SU-DHL-6 (cell line): ENCODE results near the gene C2CD2L.

ENCODE experiments used
- H2AFZ ChIP-seq: fragments of 200-600 bp; sonication (generic); 2 replicates; pipeline ENCODE4 v1.6.1; 2014; ENCODE audit warnings: low read depth, mild to moderate bottlenecking, moderate library complexity, mixed read lengths, antibody characterized with exemption, low read length; ENCODE audit not compliant: severe bottlenecking
- H3F3A ChIP-seq: fragments of 200-600 bp; shearing (Covaris generic); 2 replicates; pipeline ENCODE4 v1.6.0; 2016; ENCODE audit warnings: antibody characterized with exemption, mild to moderate bottlenecking; ENCODE audit not compliant: insufficient read depth
- H3K27ac ChIP-seq: fragments of 200-600 bp; sonication (generic); 2 replicates; pipeline ENCODE4 v1.5.1; 2016; ENCODE audit warnings: low read depth, mild to moderate bottlenecking, low read length, moderate library complexity, mixed read lengths
- H3K27me3 ChIP-seq: fragments of 200-600 bp; sonication (generic), shearing (Covaris generic); 2 replicates; pipeline ENCODE4 v1.6.0; 2014; ENCODE audit warnings: mild to moderate bottlenecking, low read length
- H3K36me3 ChIP-seq: fragments of 200-600 bp; sonication (generic); 2 replicates; pipeline ENCODE4 v1.6.1; 2014; ENCODE audit warnings: mild to moderate bottlenecking, low read length, mixed read lengths
- H3K4me2 ChIP-seq: fragments of 300-600, 200-600 bp; shearing (Covaris generic), sonication (generic); 2 replicates; pipeline ENCODE4 v1.6.0; 2014; ENCODE audit warnings: low read length, low read depth, mild to moderate bottlenecking; ENCODE audit not compliant: poor library complexity, severe bottlenecking
- H3K4me3 ChIP-seq: fragments of 200-600 bp; sonication (generic); 2 replicates; pipeline ENCODE4 v1.5.1; 2014; ENCODE audit warnings: antibody characterized with exemption, low read length, mild to moderate bottlenecking, mixed read lengths; ENCODE audit not compliant: insufficient read depth, poor library complexity, severe bottlenecking
- H3K79me2 ChIP-seq: fragments of 200-600 bp; sonication (generic); 2 replicates; pipeline ENCODE4 v1.6.1; 2014; ENCODE audit warnings: mild to moderate bottlenecking, low read length, moderate library complexity; ENCODE audit not compliant: insufficient read depth
- H3K9ac ChIP-seq: fragments of 200-600 bp; sonication (generic); 2 replicates; pipeline ENCODE4 v1.7.0; 2014; ENCODE audit warnings: mild to moderate bottlenecking, low read length
- H3K9me2 ChIP-seq: fragments of 200-600 bp; sonication (generic); replicated peaks from 2 replicates; pipeline ENCODE4 v1.6.1; 2014; ENCODE audit warnings: low read length; ENCODE audit not compliant: insufficient read depth
- H3K9me3 ChIP-seq: fragments of 200-600 bp; sonication (generic); 2 replicates; pipeline ENCODE4 v1.6.1; 2014; ENCODE audit warnings: low read length, mixed read lengths; ENCODE audit not compliant: insufficient read depth
- H4K20me1 ChIP-seq: fragments of 200-600 bp; sonication (generic); 2 replicates; pipeline ENCODE4 v1.6.1; 2014; ENCODE audit warnings: low read depth, mild to moderate bottlenecking, antibody characterized with exemption, low read length, moderate library complexity, mixed read lengths
- EZH2phosphoT487 ChIP-seq: fragments of 200-600 bp; sonication (generic), shearing (Covaris generic); conservative IDR thresholded peaks from 2 replicates; pipeline ENCODE4 v1.6.1; 2018; ENCODE audit warnings: mild to moderate bottlenecking, antibody characterized with exemption, low read length, moderate library complexity, mixed read lengths
- TF ChIP-seq, protein P1 (sequence below): fragments of 200-600 bp; sonication (generic); IDR thresholded peaks from one replicate; pipeline ENCODE4 v1.5.1; 2017; ENCODE audit warnings: antibody characterized with exemption, mild to moderate bottlenecking, low read length, moderate library complexity; ENCODE audit not compliant: insufficient read depth, poor library complexity, severe bottlenecking

Gene C2CD2L

DNA sequence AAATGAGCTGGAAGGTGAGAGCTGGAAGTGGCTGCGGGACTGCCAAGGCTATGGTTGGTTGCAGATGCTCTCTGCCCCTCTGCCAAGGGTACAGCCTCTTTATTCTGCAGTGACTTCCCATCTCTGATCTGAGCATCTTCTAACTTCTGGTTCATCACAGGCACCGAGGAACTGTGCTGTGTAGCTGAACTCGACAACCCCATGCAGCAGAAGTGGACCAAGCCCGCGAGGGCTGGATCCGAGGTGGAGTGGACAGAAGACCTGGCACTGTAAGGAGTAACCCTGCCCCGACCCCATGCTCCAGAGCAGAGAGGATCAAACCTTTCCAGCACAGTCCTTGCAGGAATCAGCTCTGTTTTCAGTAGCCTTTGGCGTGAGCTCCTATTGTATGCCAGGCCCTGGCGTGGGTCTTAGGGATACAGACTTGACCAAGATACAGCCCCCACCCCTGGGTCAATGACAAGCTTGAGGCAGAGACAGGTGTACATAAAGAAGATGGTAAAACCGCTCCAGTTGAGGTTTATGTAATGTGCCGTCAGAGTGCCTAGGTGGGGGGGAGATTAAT lies 4.3 kb downstream of the C2CD2L start:
- no peaks in the 10 kb centered on the region for H4K20me1 ChIP-seq
- H3K4me3 ChIP-seq = no peak overlapping the region
- no peak overlapping the region; the same call in 1 of the 2 replicates for H3K9ac ChIP-seq
- TF ChIP-seq EZH2phosphoT487 = no peak
- TF ChIP-seq, protein P1, sequence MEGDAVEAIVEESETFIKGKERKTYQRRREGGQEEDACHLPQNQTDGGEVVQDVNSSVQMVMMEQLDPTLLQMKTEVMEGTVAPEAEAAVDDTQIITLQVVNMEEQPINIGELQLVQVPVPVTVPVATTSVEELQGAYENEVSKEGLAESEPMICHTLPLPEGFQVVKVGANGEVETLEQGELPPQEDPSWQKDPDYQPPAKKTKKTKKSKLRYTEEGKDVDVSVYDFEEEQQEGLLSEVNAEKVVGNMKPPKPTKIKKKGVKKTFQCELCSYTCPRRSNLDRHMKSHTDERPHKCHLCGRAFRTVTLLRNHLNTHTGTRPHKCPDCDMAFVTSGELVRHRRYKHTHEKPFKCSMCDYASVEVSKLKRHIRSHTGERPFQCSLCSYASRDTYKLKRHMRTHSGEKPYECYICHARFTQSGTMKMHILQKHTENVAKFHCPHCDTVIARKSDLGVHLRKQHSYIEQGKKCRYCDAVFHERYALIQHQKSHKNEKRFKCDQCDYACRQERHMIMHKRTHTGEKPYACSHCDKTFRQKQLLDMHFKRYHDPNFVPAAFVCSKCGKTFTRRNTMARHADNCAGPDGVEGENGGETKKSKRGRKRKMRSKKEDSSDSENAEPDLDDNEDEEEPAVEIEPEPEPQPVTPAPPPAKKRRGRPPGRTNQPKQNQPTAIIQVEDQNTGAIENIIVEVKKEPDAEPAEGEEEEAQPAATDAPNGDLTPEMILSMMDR = no peak
- H3F3A ChIP-seq = no peaks in the 10 kb centered on the region
- no peaks in the 10 kb centered on the region for H3K9me3 ChIP-seq
- H3K79me2 ChIP-seq = peaks cover 23% of the 10 kb centered on the region
- no peaks in the 10 kb centered on the region for H3K9me2 ChIP-seq
- H3K27me3 ChIP-seq = no peaks in the 10 kb centered on the region
- no peak overlapping the region for H3K27ac ChIP-seq
- H3K36me3 ChIP-seq = no peaks in the 10 kb centered on the region
- no peak overlapping the region for H2AFZ ChIP-seq
- H3K4me2 ChIP-seq = no peak overlapping the region

DNA sequence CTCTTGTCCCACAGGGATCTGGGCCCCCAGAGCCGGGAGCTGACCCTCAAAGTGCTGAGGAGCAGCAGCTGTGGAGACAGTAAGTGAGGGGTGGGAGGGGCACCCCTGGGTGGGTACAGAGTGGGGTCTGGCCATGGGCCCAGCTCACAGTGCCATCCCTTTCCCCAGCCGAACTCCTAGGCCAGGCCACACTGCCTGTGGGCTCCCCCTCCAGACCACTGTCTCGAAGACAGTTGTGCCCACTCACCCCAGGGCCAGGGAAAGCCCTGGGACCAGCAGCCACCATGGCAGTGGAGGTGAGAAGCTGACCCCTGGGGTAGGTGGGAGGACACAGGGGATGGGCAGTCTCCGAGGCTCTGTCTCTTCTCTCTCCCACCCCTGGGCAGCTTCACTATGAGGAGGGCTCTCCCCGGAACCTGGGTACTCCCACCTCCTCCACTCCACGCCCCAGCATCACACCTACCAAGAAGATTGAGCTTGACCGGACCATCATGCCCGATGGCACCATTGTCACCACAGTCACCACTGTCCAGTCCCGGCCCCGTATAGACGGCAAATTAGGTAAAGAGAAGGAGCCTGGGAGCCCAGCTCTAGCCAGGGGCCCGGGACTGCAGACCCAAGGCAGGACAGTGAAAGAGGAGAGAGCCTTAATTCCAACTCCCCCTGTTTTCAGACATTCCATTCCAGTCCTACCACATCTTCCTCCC lies 5.3 kb downstream of the C2CD2L start:
- H3K79me2 ChIP-seq = peaks cover 21% of the 10 kb centered on the region
- no peak overlapping the region for H2AFZ ChIP-seq
- H3K9me3 ChIP-seq = no peaks in the 10 kb centered on the region
- H3K36me3 ChIP-seq = no peaks in the 10 kb centered on the region
- TF ChIP-seq, protein P1 = no peak
- TF ChIP-seq EZH2phosphoT487 = no peak
- no peaks in the 10 kb centered on the region for H3K9me2 ChIP-seq
- H3K27ac ChIP-seq = no peak overlapping the region
- no peaks in the 10 kb centered on the region for H3K27me3 ChIP-seq
- H4K20me1 ChIP-seq = no peaks in the 10 kb centered on the region
- no peaks in the 10 kb centered on the region; the same call in 1 of the 2 replicates for H3F3A ChIP-seq
- H3K4me3 ChIP-seq = no peak overlapping the region
- no peak overlapping the region for H3K9ac ChIP-seq
- no peak overlapping the region for H3K4me2 ChIP-seq

DNA sequence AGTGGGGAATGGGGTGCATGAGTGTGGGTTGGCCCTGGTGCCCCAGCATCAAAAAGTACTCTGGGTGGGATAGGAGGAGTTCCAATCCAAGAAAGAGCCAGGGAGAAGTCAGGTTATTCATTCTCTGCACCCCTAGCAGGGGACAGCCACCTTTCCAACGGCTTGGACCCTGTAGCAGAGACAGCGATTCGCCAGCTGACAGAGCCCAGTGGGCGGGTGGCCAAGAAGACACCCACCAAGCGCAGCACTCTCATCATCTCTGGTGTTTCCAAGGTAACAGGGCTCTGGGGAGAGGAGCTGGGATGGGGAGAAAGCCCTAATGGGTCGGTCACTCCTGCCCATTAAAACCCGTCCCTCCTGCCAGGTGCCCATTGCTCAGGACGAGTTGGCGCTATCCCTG lies 6.6 kb downstream of the C2CD2L start:
- Histone ChIP-seq H3K9me3 (no peaks in the 10 kb centered on the region), H3K9me2 (no peaks in the 10 kb centered on the region), H2AFZ (no peak overlapping the region), H3K4me3 (no peak overlapping the region), H3K79me2 (peaks cover 8% of the 10 kb centered on the region; the same call in 1 of the 2 replicates), H3K36me3 (no peaks in the 10 kb centered on the region), H3F3A (peaks cover 7% of the 10 kb centered on the region), H4K20me1 (no peaks in the 10 kb centered on the region), H3K4me2 (no peak overlapping the region), H3K27ac (no peak overlapping the region), H3K9ac (no peak overlapping the region), H3K27me3 (no peaks in the 10 kb centered on the region)
- TF ChIP-seq, protein P1 = no peak
- no peak for TF ChIP-seq EZH2phosphoT487
